ENCODE data around the gene GPR160. TPM values are rescaled to one million over a fixed set of nuclear protein-coding genes. Genes with fewer than 3 reads are reported as not detected.

GPR160 gene
- total and polyA plus RNA-seq, 10 of the 15 experiments (the other 5 are each of a cell fraction or from before 2014, with no cell fraction given): 1.2 to 57.7 (median 30.9) TPM

DNA sequence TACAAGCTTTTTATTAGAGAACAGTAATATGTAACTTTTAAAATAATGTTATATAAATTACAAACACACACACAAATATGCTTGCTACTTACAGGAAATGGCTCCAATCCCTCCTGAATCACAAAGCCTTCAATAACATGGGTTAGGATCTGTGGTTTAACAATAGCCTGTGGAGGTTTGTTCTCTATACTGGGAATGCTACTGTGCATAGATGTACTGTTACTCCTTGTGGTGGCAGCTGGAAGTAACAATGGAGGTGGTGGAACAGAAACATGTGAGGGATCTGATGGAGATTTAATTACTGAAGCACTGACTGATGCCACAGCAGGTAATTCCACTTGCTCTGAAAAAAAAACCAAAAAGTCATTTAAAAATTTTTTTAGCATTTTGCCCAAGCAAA lies 79.3 kb downstream of the GPR160 start:
- no peak for ATAC-seq
- TF ChIP-seq, protein P1, sequence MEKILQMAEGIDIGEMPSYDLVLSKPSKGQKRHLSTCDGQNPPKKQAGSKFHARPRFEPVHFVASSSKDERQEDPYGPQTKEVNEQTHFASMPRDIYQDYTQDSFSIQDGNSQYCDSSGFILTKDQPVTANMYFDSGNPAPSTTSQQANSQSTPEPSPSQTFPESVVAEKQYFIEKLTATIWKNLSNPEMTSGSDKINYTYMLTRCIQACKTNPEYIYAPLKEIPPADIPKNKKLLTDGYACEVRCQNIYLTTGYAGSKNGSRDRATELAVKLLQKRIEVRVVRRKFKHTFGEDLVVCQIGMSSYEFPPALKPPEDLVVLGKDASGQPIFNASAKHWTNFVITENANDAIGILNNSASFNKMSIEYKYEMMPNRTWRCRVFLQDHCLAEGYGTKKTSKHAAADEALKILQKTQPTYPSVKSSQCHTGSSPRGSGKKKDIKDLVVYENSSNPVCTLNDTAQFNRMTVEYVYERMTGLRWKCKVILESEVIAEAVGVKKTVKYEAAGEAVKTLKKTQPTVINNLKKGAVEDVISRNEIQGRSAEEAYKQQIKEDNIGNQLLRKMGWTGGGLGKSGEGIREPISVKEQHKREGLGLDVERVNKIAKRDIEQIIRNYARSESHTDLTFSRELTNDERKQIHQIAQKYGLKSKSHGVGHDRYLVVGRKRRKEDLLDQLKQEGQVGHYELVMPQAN (conservative IDR thresholded peaks at IDR 0.05): no peak
- TF ChIP-seq, protein P2, sequence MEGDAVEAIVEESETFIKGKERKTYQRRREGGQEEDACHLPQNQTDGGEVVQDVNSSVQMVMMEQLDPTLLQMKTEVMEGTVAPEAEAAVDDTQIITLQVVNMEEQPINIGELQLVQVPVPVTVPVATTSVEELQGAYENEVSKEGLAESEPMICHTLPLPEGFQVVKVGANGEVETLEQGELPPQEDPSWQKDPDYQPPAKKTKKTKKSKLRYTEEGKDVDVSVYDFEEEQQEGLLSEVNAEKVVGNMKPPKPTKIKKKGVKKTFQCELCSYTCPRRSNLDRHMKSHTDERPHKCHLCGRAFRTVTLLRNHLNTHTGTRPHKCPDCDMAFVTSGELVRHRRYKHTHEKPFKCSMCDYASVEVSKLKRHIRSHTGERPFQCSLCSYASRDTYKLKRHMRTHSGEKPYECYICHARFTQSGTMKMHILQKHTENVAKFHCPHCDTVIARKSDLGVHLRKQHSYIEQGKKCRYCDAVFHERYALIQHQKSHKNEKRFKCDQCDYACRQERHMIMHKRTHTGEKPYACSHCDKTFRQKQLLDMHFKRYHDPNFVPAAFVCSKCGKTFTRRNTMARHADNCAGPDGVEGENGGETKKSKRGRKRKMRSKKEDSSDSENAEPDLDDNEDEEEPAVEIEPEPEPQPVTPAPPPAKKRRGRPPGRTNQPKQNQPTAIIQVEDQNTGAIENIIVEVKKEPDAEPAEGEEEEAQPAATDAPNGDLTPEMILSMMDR (IDR thresholded peaks at IDR 0.05 in 2 of 3, conservative IDR thresholded peaks at IDR 0.05 in 1 of 3; ENCODE audit: control insufficient read depth in 2 of 3, extremely low read depth in 1 of 3, insufficient read depth in 1 of 3, low read depth in 3 of 3, low read length in 3 of 3): 0 out of 6 replicates have a peak, but pooled peaks of 1 of the 3 experiments have one; percentile 11
- H3K36me3 ChIP-seq (ENCODE audit: control insufficient read depth in 2 of 2, insufficient read depth in 2 of 2, low read length in 1 of 2): peaks cover 4 to 26% of the 10 kb centered on the region in 2 experiments

More for the DNA sequence above, 79.3 kb downstream of the GPR160 start:
- ChIA-PET RAD21 (ENCODE audit: unreplicated experiment) (no interaction called here), SMC1A (ENCODE audit: uncharacterized antibody, unreplicated experiment) (interaction anchor here (0.6 to 1.9 kb wide), 7 partner anchors 14 to 1765 kb away, joined by 3 to 7 read pairs (median 4); no protein-coding TSS in a partner anchor), POLR2A (no interaction called here), CTCF (interaction anchor here (1.1 to 1.7 kb wide), 2 partner anchors 45 to 54 kb away, joined by 3 read pairs; no protein-coding TSS in a partner anchor)
- no peaks in the 10 kb centered on the region for H4K20me1 ChIP-seq (ENCODE audit: control insufficient read depth, insufficient read depth)
- no peaks in the 10 kb centered on the region; the same call in 1 of the 2 replicates for H3K79me2 ChIP-seq (ENCODE audit: control insufficient read depth, insufficient read depth, low read length)
- H3K9ac ChIP-seq (ENCODE audit: control insufficient read depth, insufficient read depth, low read length): no peak overlapping the region
- H3K27ac ChIP-seq (ENCODE audit: control insufficient read depth, insufficient read depth): no peak overlapping the region
- no peak overlapping the region for H3K4me2 ChIP-seq (ENCODE audit: control insufficient read depth, insufficient read depth)
- in situ Hi-C loops (cut with MboI) (no loop called here), intact Hi-C loops (cut with micrococcal nuclease; ENCODE audit: unreplicated experiment) (no loop called here)
- DNase-seq (ENCODE audit: low read depth, low spot score): no peak
- no peaks in the 10 kb centered on the region for H3K27me3 ChIP-seq (replicated peaks in 1 of 2; ENCODE audit: control insufficient read depth in 2 of 2, insufficient read depth in 2 of 2, low read length in 1 of 2)
- H3K4me3 ChIP-seq: no peak overlapping the region
- no TSS peak for BruUV-seq (replicated peaks)
- H3K9me3 ChIP-seq (replicated peaks; ENCODE audit: control insufficient read depth, insufficient read depth, low read length): no peaks in the 10 kb centered on the region
- no peak overlapping the region for H2AFZ ChIP-seq (ENCODE audit: control insufficient read depth, low read depth, low read length)
- H3K4me1 ChIP-seq (ENCODE audit: control insufficient read depth, insufficient read depth, low read length): no peaks in the 10 kb centered on the region
- no peak for FAIRE-seq
